CD4-positive, alpha-beta memory T cell (primary cell): ENCODE measurements around the gene SYT17. TPM values are rescaled to one million over a fixed set of nuclear protein-coding genes. Genes with fewer than 3 reads are reported as not detected.

Experiments used
- CTCF ChIA-PET: fragments of 350-600 bp; sonication (Branson Sonifier 250); formaldehyde crosslinking; loops from one replicate; lab custom pipeline; 2021; ENCODE audit warnings: inconsistent platforms; ENCODE audit not compliant: partially characterized antibody; lab: Charles Lee
- POLR2A ChIA-PET: fragments of 350-600 bp; sonication (Branson Sonifier 250); formaldehyde crosslinking; loops from one replicate; lab custom pipeline; 2021; ENCODE audit not compliant: partially characterized antibody; lab: Charles Lee
- DNase-seq, 5 donors: peaks; one replicate each; pipeline versions ENCODE4 v3.0.0 to v3.0.0-alpha.2; 2020 to 2022; ENCODE audit warnings: mixed read lengths in 1 of 5
- H3K27ac ChIP-seq: one replicate; pipeline ENCODE4 v1.7.0; 2013; ENCODE audit warnings: low read depth, low read length
- H3K27me3 ChIP-seq: 2 replicates; pipeline ENCODE4 v1.7.0; 2013; ENCODE audit warnings: mild to moderate bottlenecking, low read length, moderate library complexity; ENCODE audit not compliant: insufficient read depth
- H3K36me3 ChIP-seq: 2 replicates; pipeline ENCODE4 v1.7.0; 2013; ENCODE audit warnings: mild to moderate bottlenecking, low read length, moderate library complexity; ENCODE audit not compliant: insufficient read depth
- H3K4me1 ChIP-seq: 2 replicates; pipeline ENCODE4 v1.7.0; 2013; ENCODE audit warnings: mild to moderate bottlenecking, low read length, moderate library complexity; ENCODE audit not compliant: insufficient read depth
- H3K4me3 ChIP-seq, 2 donors: one replicate each; pipeline ENCODE4 v1.7.0; 2013; ENCODE audit warnings: low read length in 2 of 2, mild to moderate bottlenecking in 1 of 2
- H3K9me3 ChIP-seq, 2 donors: one replicate each; pipeline ENCODE4 v1.7.0; 2013; ENCODE audit warnings: low read length in 2 of 2, control low read depth in 1 of 2; ENCODE audit not compliant: control insufficient read depth in 1 of 2
- H3K27ac Mint-ChIP-seq, 7 donors: one replicate each; pipeline ENCODE4 v1.8.0; 2020 to 2021; ENCODE audit warnings: mixed read lengths in 7 of 7, mild to moderate bottlenecking in 6 of 7, inconsistent platforms in 3 of 7, moderate library complexity in 3 of 7
- H3K27me3 Mint-ChIP-seq, 2 donors: one replicate each; pipeline ENCODE4 v1.8.0; 2020 to 2021; ENCODE audit warnings: mixed read lengths in 2 of 2
- H3K36me3 Mint-ChIP-seq, 2 donors: one replicate each; pipeline ENCODE4 v1.8.0; 2020 to 2021; ENCODE audit warnings: mixed read lengths in 2 of 2, inconsistent platforms in 1 of 2, mild to moderate bottlenecking in 1 of 2
- H3K4me1 Mint-ChIP-seq, 4 donors: one replicate each; pipeline ENCODE4 v1.8.0; 2020 to 2021; ENCODE audit warnings: mixed read lengths in 4 of 4, mild to moderate bottlenecking in 1 of 4
- H3K4me3 Mint-ChIP-seq, 8 donors: one replicate each; pipeline ENCODE4 v1.8.0; 2020 to 2021; ENCODE audit warnings: mixed read lengths in 8 of 8, mild to moderate bottlenecking in 7 of 8, moderate library complexity in 6 of 8, inconsistent platforms in 3 of 8
- H3K9me3 Mint-ChIP-seq, 8 donors: one replicate each; pipeline ENCODE4 v1.8.0; 2020 to 2021; ENCODE audit warnings: mixed read lengths in 8 of 8, mild to moderate bottlenecking in 5 of 8, inconsistent platforms in 3 of 8, moderate library complexity in 1 of 8
- intact Hi-C: fragments of 100-400 bp; cut with micrococcal nuclease; formaldehyde crosslinking; loops from one replicate; pipeline ENCODE4 v1.15.1; 2023
- polyA plus RNA-seq, 2 donors: library from polyadenylated mRNA; unstranded; fragments of 300-500 nt; fragmentation: Illumina TruSeq; gene quantifications; one replicate each; pipeline ENCODE4 v1.2.3, GENCODE V29; 2021
- total RNA-seq, 2 experiments: library from RNA; stranded (reverse); gene quantifications; one replicate each; pipeline ENCODE4 v1.2.3, GENCODE V29; 2021

SYT17 gene
- total and polyA plus RNA-seq, 4 experiments from 2014 or later: not detected

DNA sequence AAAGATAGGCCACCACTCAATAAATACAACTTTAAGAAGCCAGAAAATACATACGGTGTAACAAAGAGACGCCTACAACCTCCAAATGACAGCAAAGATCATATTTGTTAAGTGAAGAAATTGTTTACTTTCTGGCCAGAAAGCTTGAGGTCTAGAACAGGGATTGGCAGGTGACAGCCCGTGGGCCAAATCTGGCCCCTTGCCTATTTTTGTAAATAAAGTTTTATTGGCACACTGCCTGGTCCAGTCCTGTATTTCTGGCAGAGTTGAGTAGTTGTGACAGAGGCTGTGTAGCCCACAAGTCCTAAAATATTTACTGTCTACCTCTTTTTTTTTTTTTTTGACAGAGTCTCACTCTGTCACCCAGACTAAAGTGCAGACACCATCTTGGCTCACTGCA is 114.1 kb downstream of the SYT17 start:
- CTCF ChIA-PET: no interaction called here
- DNase-seq: no peak
- H3K27ac ChIP-seq: no peak overlapping the region
- H3K27me3 Mint-ChIP-seq: no peaks in the 10 kb centered on the region
- H3K27me3 ChIP-seq: no peaks in the 10 kb centered on the region
- no peaks in the 10 kb centered on the region for H3K4me1 Mint-ChIP-seq
- peaks cover 0 to 2% (median 0%) of the 10 kb centered on the region in 8 donors for H3K9me3 Mint-ChIP-seq
- no peaks in the 10 kb centered on the region for H3K9me3 ChIP-seq
- POLR2A ChIA-PET: no interaction called here
- H3K36me3 ChIP-seq: no peaks in the 10 kb centered on the region
- H3K4me3 ChIP-seq: no peak overlapping the region
- no peaks in the 10 kb centered on the region for H3K36me3 Mint-ChIP-seq
- no peak overlapping the region for H3K4me3 Mint-ChIP-seq
- intact Hi-C loops: no loop called here
- no peaks in the 10 kb centered on the region for H3K4me1 ChIP-seq
- H3K27ac Mint-ChIP-seq: no peak overlapping the region

DNA sequence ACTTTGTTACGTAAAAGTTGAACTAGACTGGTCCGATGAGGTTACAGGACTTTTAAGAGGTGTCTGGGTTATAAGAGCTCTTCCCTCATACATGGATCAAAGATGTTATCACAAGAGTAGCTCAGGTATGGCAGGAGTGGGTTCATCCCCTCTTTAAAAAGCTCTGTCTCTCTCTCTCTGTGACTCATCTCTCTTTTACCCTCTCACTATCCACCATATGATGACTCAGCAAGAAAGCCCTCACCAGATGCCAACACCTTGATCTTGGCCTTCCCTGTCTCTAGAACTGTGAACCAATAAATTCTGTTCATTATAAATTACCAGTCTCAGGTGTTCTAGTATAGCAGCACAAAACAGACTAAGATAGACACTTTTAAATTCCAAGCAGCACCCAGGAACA is 115.6 kb downstream of the SYT17 start:
- no peaks in the 10 kb centered on the region for H3K4me1 Mint-ChIP-seq
- H3K27me3 ChIP-seq: no peaks in the 10 kb centered on the region
- H3K4me3 ChIP-seq: no peak overlapping the region
- DNase-seq: no peak
- no peak overlapping the region for H3K27ac Mint-ChIP-seq
- no peaks in the 10 kb centered on the region for H3K36me3 Mint-ChIP-seq
- CTCF ChIA-PET: no interaction called here
- H3K9me3 Mint-ChIP-seq: no peaks in the 10 kb centered on the region
- intact Hi-C loops: no loop called here
- no peak overlapping the region for H3K27ac ChIP-seq
- H3K4me1 ChIP-seq: no peaks in the 10 kb centered on the region
- H3K27me3 Mint-ChIP-seq: no peaks in the 10 kb centered on the region
- no peaks in the 10 kb centered on the region for H3K36me3 ChIP-seq
- POLR2A ChIA-PET: no interaction called here
- no peaks in the 10 kb centered on the region for H3K9me3 ChIP-seq
- H3K4me3 Mint-ChIP-seq: no peak overlapping the region

DNA sequence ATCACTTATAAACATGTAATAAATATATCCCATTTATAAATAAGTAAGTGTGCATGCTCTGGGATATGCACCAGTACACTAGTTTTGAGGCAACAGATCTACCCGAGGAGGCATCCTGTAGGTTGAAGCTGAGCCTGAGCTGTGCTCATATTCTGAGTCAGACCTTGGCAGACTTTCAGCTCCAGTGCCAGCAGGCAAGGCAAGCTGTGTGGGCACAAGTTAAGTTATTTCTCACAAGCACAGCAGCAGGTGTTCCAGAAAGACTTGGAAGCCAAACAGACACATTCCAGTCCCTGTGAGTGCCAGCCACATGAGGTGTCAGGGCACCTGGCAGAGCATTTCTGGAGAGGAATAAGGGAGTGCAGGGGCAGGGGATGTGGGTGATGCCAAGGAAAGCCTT is 116.2 kb downstream of the SYT17 start:
- no peaks in the 10 kb centered on the region for H3K9me3 ChIP-seq
- intact Hi-C loops: no loop called here
- no peak overlapping the region for H3K4me3 ChIP-seq
- Mint-ChIP-seq H3K9me3 (no peaks in the 10 kb centered on the region), H3K4me1 (no peaks in the 10 kb centered on the region), H3K27ac (peak overlapping the region in 1 of 7 donors; percentile 40), H3K27me3 (no peaks in the 10 kb centered on the region), H3K36me3 (no peaks in the 10 kb centered on the region), H3K4me3 (no peak overlapping the region)
- ChIA-PET POLR2A (no interaction called here), CTCF (no interaction called here)
- no peaks in the 10 kb centered on the region for H3K4me1 ChIP-seq
- H3K27me3 ChIP-seq: no peaks in the 10 kb centered on the region
- DNase-seq: no peak
- no peaks in the 10 kb centered on the region for H3K36me3 ChIP-seq
- no peak overlapping the region for H3K27ac ChIP-seq

DNA sequence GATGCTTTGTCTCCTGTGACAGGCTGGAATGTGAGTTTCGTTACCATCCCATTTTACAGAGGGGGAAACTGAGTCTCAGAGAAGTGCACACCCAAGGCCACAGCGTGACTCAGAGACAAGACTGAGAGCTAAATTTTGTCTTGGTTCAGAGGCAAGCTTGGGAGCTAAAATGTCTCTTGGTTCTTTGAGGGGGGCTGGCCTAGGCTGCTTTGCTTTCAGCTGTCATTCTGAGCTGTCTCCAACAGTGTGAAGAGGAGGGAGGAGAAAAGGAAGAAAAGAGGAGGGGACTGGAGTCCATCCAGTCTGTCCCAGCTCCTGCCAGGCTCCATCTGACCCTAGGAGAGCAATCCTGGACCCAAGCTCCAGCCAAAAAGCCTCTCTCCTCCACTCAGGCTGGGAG is 117.4 kb downstream of the SYT17 start, which contains the start of gene CLEC19A:
Gene CLEC19A (plus strand): TSS at position 301 of the 400 bp plus-strand sequence. CDS start 121 bp downstream, outside the sequence.
- Histone ChIP-seq H3K9me3 (no peaks in the 10 kb centered on the region), H3K27ac (no peak within 1 kb of the TSS), H3K27me3 (no peaks in the 10 kb centered on the region), H3K36me3 (no peaks in the 10 kb centered on the region), H3K4me3 (no peak within 1 kb of the TSS), H3K4me1 (no peaks in the 10 kb centered on the region)
- no peaks in the 10 kb centered on the region for H3K36me3 Mint-ChIP-seq
- POLR2A ChIA-PET: no interaction called here
- CTCF ChIA-PET: no interaction called here
- intact Hi-C loops: no loop called here
- no peak for DNase-seq
- peaks cover 0 to 1% of the 10 kb centered on the region in 2 donors for H3K27me3 Mint-ChIP-seq
- H3K4me3 Mint-ChIP-seq: no peak within 1 kb of the TSS
- peak within 1 kb of the TSS in 1 of 7 donors; percentile 40 for H3K27ac Mint-ChIP-seq
- H3K4me1 Mint-ChIP-seq: no peaks in the 10 kb centered on the region
- no peaks in the 10 kb centered on the region for H3K9me3 Mint-ChIP-seq

DNA sequence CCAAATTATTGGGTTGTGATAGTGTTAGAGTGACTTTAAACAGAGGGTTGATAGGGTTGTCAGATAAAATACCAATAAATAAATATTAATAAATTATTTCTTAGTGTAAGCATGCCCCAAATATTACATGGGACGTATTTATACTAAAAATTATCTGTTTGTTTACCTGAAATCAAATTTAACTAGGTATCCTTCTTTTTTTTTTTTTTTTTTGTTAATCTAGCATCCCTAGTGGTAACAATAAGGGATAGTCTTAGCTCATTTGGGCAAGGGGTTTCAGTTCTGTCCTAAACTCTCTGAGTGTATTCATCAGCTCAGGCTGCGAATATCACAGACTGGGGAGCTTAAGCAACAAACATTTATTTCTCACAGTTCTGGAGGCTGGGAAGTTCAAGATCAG is 118.8 kb downstream of the SYT17 start:
- peaks cover 0 to 1% of the 10 kb centered on the region in 2 donors for H3K27me3 Mint-ChIP-seq
- no peak for DNase-seq
- H3K27ac Mint-ChIP-seq: no peak overlapping the region
- H3K4me3 Mint-ChIP-seq: no peak overlapping the region
- Histone ChIP-seq H3K36me3 (no peaks in the 10 kb centered on the region), H3K4me1 (no peaks in the 10 kb centered on the region), H3K9me3 (no peaks in the 10 kb centered on the region), H3K27ac (no peak overlapping the region), H3K4me3 (no peak overlapping the region), H3K27me3 (no peaks in the 10 kb centered on the region)
- ChIA-PET CTCF (no interaction called here), POLR2A (no interaction called here)
- no peaks in the 10 kb centered on the region for H3K9me3 Mint-ChIP-seq
- intact Hi-C loops: no loop called here
- H3K36me3 Mint-ChIP-seq: no peaks in the 10 kb centered on the region
- no peaks in the 10 kb centered on the region for H3K4me1 Mint-ChIP-seq

DNA sequence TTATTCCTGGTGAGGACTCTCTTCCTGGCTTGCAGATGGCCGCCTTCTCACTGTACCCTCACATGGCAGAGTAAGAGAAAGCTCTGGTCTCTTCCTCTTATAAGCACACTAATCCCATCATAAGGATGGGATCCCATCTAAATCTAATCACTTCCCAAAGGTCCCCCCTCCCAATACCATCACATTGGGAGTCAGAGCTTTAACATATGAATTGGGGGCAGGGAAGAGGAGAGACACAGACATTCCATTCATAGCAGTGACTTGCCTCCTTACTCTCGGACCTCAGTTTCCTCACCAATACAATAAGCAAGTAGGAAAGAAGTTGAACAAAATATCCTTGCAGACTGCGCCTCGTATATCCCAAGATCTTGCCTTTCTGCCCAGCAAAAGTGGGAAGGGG is 119.2 kb downstream of the SYT17 start:
- intact Hi-C loops: no loop called here

DNA sequence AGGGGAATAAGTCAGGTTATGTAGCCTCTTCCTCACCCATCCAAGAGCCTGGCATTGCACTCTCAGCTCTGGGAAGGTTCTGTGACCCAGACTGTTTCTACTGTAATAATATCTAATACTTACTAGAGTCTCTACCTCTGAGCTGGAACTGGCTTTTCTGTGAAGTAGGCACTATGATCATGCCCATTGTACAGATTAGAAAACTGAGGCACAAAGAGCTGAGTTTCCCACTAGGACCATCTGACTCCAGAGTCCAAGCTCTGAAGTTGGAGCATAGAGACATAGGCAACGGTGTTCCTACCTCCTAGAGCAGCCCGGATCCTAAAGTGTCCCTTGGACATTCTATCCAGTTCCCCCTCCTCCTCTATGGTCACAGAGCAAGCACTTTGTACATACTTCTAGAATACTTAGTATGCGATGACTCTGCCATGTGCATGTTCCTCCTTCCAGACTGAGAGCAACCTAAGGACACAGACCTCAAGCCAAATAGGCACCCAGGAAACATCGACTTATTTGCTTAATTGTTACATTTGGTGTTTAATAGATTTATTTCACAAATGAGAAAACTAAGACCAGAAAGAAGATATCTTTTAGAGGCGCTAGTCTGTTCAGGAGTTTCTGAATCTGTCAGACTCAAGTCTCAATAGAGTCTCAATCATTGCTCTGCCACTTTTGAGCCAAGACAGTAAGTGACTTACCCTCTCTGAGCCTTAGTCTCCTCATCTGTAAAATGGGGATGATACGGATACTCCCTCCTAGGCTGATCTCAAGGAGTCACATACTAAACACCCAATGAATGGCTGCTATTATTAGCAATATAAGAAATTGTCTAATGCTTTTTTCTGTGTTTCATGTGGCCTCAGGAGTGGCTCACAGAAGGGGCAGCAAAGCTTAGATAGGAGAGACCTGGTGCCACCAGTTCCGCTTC is 121.1 kb downstream of the SYT17 start:
- H3K27me3 ChIP-seq: no peaks in the 10 kb centered on the region
- H3K4me1 Mint-ChIP-seq: peaks cover 1 to 4% (median 2%) of the 10 kb centered on the region in 4 donors
- POLR2A ChIA-PET: no interaction called here
- H3K4me1 ChIP-seq: no peaks in the 10 kb centered on the region
- CTCF ChIA-PET: no interaction called here
- H3K36me3 ChIP-seq: no peaks in the 10 kb centered on the region
- no peak overlapping the region for H3K4me3 Mint-ChIP-seq
- peaks cover 0 to 1% (median 0%) of the 10 kb centered on the region in 8 donors for H3K9me3 Mint-ChIP-seq
- no peak for DNase-seq
- no peak overlapping the region for H3K27ac Mint-ChIP-seq
- peaks cover under 1 to 4% of the 10 kb centered on the region in 2 donors for H3K27me3 Mint-ChIP-seq
- no peak overlapping the region for H3K27ac ChIP-seq
- no peaks in the 10 kb centered on the region for H3K9me3 ChIP-seq
- no peaks in the 10 kb centered on the region for H3K36me3 Mint-ChIP-seq
- H3K4me3 ChIP-seq: no peak overlapping the region
- intact Hi-C loops: no loop called here

More for the DNA sequence above, 119.2 kb downstream of the SYT17 start:
- H3K36me3 Mint-ChIP-seq: no peaks in the 10 kb centered on the region
- no peaks in the 10 kb centered on the region for H3K4me1 Mint-ChIP-seq
- H3K9me3 ChIP-seq: no peaks in the 10 kb centered on the region
- no peaks in the 10 kb centered on the region for H3K4me1 ChIP-seq
- no peak overlapping the region for H3K27ac Mint-ChIP-seq
- H3K4me3 Mint-ChIP-seq: no peak overlapping the region
- DNase-seq: no peak
- no peak overlapping the region for H3K27ac ChIP-seq
- no peaks in the 10 kb centered on the region for H3K9me3 Mint-ChIP-seq
- peaks cover 0 to 1% of the 10 kb centered on the region in 2 donors for H3K27me3 Mint-ChIP-seq
- H3K36me3 ChIP-seq: no peaks in the 10 kb centered on the region
- CTCF ChIA-PET: no interaction called here
- POLR2A ChIA-PET: no interaction called here
- H3K4me3 ChIP-seq: no peak overlapping the region
- H3K27me3 ChIP-seq: no peaks in the 10 kb centered on the region
